22Rv1 (cell line): ENCODE measurements around the gene SLC12A8.

Experiments
- CTCF ChIP-seq: fragments of 450-650 bp; IDR thresholded peaks from 2 replicates; pipeline ENCODE4 v1.5.1; 2017; ENCODE audit warnings: mild to moderate bottlenecking
- ZFX ChIP-seq: fragments of 450-650 bp; IDR thresholded peaks from 2 replicates; pipeline ENCODE4 v1.6.1; 2017; ENCODE audit warnings: antibody characterized with exemption, borderline replicate concordance

GRCh38 chr3:125191256-125191655 lies 21.3 kb downstream of the SLC12A8 start:
- TF ChIP-seq CTCF (no peak), ZFX (no peak)
